CD4-positive, alpha-beta T cell (primary cell): Measurements from ENCODE around the gene ADAMTS18. TPM values are rescaled to one million over a fixed set of nuclear protein-coding genes. Genes with fewer than 3 reads are reported as not detected.

ENCODE experiments used
- ATAC-seq: fragments of 200-7000 bp; cut with Tn5 transposase; one replicate; pipeline ENCODE4 v1.10.0; 2022; ENCODE audit warnings: mild to moderate bottlenecking; ENCODE audit not compliant: poor library complexity
- CTCF ChIA-PET: fragments of 350-600 bp; sonication (Branson Sonifier 250); formaldehyde crosslinking; loops from one replicate; lab custom pipeline; 2021; ENCODE audit warnings: antibody characterized with exemption, inconsistent platforms; lab: Charles Lee
- POLR2A ChIA-PET: fragments of 350-600 bp; sonication (Branson Sonifier 250); formaldehyde crosslinking; loops from one replicate; lab custom pipeline; 2021; ENCODE audit warnings: antibody characterized with exemption, inconsistent platforms; lab: Charles Lee
- DNase-seq, 14 experiments: peaks; one replicate each; pipeline ENCODE4 v3.0.0-alpha.2; 2013 to 2020; ENCODE audit warnings: mixed read lengths in 2 of 14
- H3K27ac ChIP-seq, 2 donors: one replicate each; pipeline versions ENCODE4 v1.5.1 to v1.7.0; 2013; ENCODE audit warnings: low read length in 2 of 2, low read depth in 1 of 2, mild to moderate bottlenecking in 1 of 2
- H3K27me3 ChIP-seq, 2 experiments: 1 replicate in 1 of 2; 2 replicates in 1 of 2; pipeline versions ENCODE4 v1.6.1 to v1.7.0; 2013; ENCODE audit warnings: low read length in 2 of 2, control low read depth in 1 of 2, mild to moderate bottlenecking in 1 of 2, moderate library complexity in 1 of 2; ENCODE audit not compliant: insufficient read depth in 2 of 2, control insufficient read depth in 1 of 2
- H3K36me3 ChIP-seq: one replicate; pipeline ENCODE4 v1.6.1; 2013; ENCODE audit warnings: low read length, control low read depth; ENCODE audit not compliant: insufficient read depth
- H3K4me1 ChIP-seq: one replicate; pipeline ENCODE4 v1.6.1; 2013; ENCODE audit warnings: low read length, control low read depth; ENCODE audit not compliant: insufficient read depth
- H3K4me3 ChIP-seq: one replicate; pipeline ENCODE4 v1.5.1; 2013; ENCODE audit warnings: mild to moderate bottlenecking, low read length, moderate library complexity
- H3K9me3 ChIP-seq, 2 experiments: 1 replicate in 1 of 2; 2 replicates in 1 of 2; pipeline versions ENCODE4 v1.6.1 to v1.7.0; 2013; ENCODE audit warnings: low read length in 2 of 2, mild to moderate bottlenecking in 2 of 2, control low read depth in 1 of 2, moderate library complexity in 1 of 2; ENCODE audit not compliant: control insufficient read depth in 1 of 2, insufficient read depth in 1 of 2
- H3K27ac Mint-ChIP-seq: one replicate; pipeline ENCODE4 v1.8.0; 2020; ENCODE audit warnings: mixed read lengths
- H3K27me3 Mint-ChIP-seq: one replicate; pipeline ENCODE4 v1.8.0; 2021; ENCODE audit warnings: mixed read lengths
- H3K36me3 Mint-ChIP-seq: one replicate; pipeline ENCODE4 v1.8.0; 2021; ENCODE audit warnings: low read depth, mixed read lengths
- H3K4me1 Mint-ChIP-seq: one replicate; pipeline ENCODE4 v1.8.0; 2021; ENCODE audit warnings: low read depth, mixed read lengths
- H3K4me3 Mint-ChIP-seq: one replicate; pipeline ENCODE4 v1.8.0; 2020; ENCODE audit warnings: mild to moderate bottlenecking, mixed read lengths
- H3K9me3 Mint-ChIP-seq: one replicate; pipeline ENCODE4 v1.8.0; 2020; ENCODE audit warnings: mixed read lengths
- intact Hi-C, 2 experiments: fragments of 100-400 bp; cut with DNase I in 1 of 2; cut with micrococcal nuclease in 1 of 2; formaldehyde crosslinking; loops; one replicate each; pipeline versions ENCODE4 v1.15.1 to v1.9.0; 2023 to 2025; cut with DNase I, micrococcal nuclease
- total RNA-seq, 174 experiments: library from RNA in 2 of 174; stranded (reverse) in 2 of 174; gene quantifications; one replicate each; pipeline ENCODE4 v1.2.3 and lab custom pipeline; 2021 to 2026
- TF ChIP-seq, protein P1 (sequence below): fragments of 200-600 bp; IDR thresholded peaks from one replicate; pipeline ENCODE4 v1.8.0; 2022; ENCODE audit warnings: antibody characterized with exemption, mild to moderate bottlenecking

ADAMTS18 gene
- total RNA-seq, 2 experiments from 2014 or later: not detected

DNA sequence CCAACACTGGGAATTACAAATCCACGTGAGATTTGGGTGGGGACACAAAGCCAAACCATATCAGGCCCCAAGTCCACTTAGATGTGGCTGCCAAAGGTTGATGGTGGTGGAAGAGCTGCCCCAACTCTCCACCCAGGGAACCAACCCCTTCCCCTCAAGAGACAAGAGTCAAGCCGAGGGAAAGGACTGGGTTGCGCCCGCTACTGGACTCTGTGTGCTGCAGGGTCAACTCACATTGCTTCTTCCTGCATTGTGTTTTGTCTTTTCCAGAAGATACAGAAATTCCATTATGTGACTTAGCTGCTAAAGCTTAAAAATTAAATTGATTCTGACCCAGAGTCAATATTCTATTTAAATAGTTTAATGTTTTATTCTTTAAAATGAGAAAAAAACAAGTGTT, 58.5 kb downstream of the ADAMTS18 start:
- no peaks in the 10 kb centered on the region for H3K9me3 ChIP-seq
- H3K27me3 Mint-ChIP-seq: peaks cover 5% of the 10 kb centered on the region
- H3K36me3 Mint-ChIP-seq: no peaks in the 10 kb centered on the region
- CTCF ChIA-PET: no interaction called here
- DNase-seq: peak in 2 of 14 experiments; percentile 10 to 15
- H3K36me3 ChIP-seq: no peaks in the 10 kb centered on the region
- H3K4me3 ChIP-seq: no peak overlapping the region
- no peak overlapping the region for H3K27ac Mint-ChIP-seq
- H3K27ac ChIP-seq: no peak overlapping the region
- H3K4me3 Mint-ChIP-seq: no peak overlapping the region
- ATAC-seq: no peak
- POLR2A ChIA-PET: no interaction called here
- H3K4me1 Mint-ChIP-seq: no peaks in the 10 kb centered on the region
- no peaks in the 10 kb centered on the region for H3K9me3 Mint-ChIP-seq
- H3K27me3 ChIP-seq: no peaks in the 10 kb centered on the region
- H3K4me1 ChIP-seq: no peaks in the 10 kb centered on the region
- TF ChIP-seq, protein P1, sequence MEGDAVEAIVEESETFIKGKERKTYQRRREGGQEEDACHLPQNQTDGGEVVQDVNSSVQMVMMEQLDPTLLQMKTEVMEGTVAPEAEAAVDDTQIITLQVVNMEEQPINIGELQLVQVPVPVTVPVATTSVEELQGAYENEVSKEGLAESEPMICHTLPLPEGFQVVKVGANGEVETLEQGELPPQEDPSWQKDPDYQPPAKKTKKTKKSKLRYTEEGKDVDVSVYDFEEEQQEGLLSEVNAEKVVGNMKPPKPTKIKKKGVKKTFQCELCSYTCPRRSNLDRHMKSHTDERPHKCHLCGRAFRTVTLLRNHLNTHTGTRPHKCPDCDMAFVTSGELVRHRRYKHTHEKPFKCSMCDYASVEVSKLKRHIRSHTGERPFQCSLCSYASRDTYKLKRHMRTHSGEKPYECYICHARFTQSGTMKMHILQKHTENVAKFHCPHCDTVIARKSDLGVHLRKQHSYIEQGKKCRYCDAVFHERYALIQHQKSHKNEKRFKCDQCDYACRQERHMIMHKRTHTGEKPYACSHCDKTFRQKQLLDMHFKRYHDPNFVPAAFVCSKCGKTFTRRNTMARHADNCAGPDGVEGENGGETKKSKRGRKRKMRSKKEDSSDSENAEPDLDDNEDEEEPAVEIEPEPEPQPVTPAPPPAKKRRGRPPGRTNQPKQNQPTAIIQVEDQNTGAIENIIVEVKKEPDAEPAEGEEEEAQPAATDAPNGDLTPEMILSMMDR: no peak
- intact Hi-C loops: no loop called here

DNA sequence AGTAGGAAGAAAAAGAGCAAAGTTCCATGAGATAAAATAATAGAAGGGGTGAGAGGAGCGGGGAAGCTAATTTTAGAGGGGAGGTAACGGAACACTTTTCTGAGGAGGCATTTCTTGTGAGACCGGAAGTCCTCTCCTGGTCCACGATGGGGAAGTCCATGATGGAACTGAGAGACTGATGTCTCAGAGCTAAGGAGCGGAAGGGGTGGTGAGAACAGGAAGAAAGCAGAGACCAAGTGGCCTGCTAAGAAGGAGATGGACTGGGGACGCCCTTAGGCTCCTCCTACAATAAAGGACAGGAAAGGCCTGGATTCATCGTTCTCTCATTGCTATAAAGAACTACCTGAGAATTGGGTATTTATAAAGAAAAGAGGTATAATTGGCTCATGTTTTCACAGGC, 59.4 kb downstream of the ADAMTS18 start:
- Mint-ChIP-seq H3K27me3 (peaks cover 5% of the 10 kb centered on the region), H3K36me3 (no peaks in the 10 kb centered on the region), H3K27ac (no peak overlapping the region), H3K4me3 (no peak overlapping the region), H3K9me3 (no peaks in the 10 kb centered on the region), H3K4me1 (no peaks in the 10 kb centered on the region)
- Histone ChIP-seq H3K27me3 (no peaks in the 10 kb centered on the region), H3K4me1 (no peaks in the 10 kb centered on the region), H3K27ac (no peak overlapping the region), H3K36me3 (no peaks in the 10 kb centered on the region), H3K9me3 (no peaks in the 10 kb centered on the region), H3K4me3 (no peak overlapping the region)
- ATAC-seq (no peak), DNase-seq (no peak)
- intact Hi-C loops: no loop called here
- POLR2A ChIA-PET: no interaction called here
- TF ChIP-seq, protein P1: no peak
- CTCF ChIA-PET: no interaction called here

DNA sequence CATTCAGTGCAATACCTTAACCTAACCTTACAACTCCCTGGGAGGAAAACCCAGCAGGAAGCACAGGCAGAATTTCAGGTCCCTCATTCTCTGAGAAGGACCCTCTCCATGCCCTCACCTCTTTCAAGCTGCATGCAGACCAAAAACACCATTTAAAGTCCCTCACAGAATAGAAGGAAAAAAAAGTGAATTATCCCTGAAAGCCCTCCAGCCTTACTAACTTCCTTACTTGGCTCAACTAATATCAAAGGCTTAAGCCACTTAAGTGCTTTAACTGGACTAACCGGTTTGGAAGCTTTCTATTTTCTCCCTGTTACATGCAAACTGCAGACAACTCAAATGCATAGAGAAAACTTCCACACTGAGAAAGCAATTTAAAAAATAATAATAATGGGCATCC, 60.5 kb downstream of the ADAMTS18 start:
- H3K4me1 ChIP-seq: no peaks in the 10 kb centered on the region
- Mint-ChIP-seq H3K27me3 (peaks cover 5% of the 10 kb centered on the region), H3K36me3 (no peaks in the 10 kb centered on the region), H3K27ac (no peak overlapping the region), H3K4me3 (no peak overlapping the region), H3K4me1 (no peaks in the 10 kb centered on the region), H3K9me3 (no peaks in the 10 kb centered on the region)
- CTCF ChIA-PET: no interaction called here
- no peaks in the 10 kb centered on the region for H3K9me3 ChIP-seq
- no peaks in the 10 kb centered on the region for H3K36me3 ChIP-seq
- H3K27ac ChIP-seq: no peak overlapping the region
- no peak for DNase-seq
- ATAC-seq: no peak
- H3K27me3 ChIP-seq: no peaks in the 10 kb centered on the region
- POLR2A ChIA-PET: no interaction called here
- TF ChIP-seq, protein P1: no peak
- H3K4me3 ChIP-seq: no peak overlapping the region
- intact Hi-C loops: no loop called here
